ENCODE measurements around the gene CLUH.
"Not testable (repeated sequence)": the region's sequence is repeated elsewhere in the genome, so short reads cannot be mapped to it uniquely, and the experiment has no call there.

DNA sequence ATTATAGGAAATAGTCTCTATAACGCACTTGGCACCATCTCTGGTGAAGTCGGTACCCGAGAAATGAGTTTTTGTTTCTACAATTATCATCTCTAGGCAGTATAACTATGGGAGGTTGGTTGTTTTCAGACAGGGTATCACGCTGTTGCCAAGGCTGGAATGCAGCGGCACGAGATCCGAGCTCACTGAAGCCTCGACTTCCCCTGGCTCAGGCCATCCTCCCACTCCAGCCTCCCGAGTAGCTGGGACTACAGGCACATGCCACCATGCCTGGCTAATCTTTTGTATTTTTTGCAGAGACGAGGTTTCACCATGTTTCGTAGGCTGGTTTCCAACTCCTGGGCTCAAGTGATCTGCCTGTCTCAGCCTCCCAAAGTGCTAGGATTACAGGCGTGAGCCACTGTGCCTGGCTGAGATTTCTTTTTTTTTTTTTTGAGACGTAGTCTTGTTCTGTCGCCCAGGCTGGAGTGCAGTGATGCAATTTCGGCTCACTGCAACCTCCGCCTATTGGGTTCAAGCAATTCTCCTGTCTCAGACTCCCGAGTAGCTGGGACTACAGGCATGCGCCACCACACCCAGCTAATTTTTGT, 12.3 kb downstream of the CLUH start:
- TF ChIP-seq, protein P1, sequence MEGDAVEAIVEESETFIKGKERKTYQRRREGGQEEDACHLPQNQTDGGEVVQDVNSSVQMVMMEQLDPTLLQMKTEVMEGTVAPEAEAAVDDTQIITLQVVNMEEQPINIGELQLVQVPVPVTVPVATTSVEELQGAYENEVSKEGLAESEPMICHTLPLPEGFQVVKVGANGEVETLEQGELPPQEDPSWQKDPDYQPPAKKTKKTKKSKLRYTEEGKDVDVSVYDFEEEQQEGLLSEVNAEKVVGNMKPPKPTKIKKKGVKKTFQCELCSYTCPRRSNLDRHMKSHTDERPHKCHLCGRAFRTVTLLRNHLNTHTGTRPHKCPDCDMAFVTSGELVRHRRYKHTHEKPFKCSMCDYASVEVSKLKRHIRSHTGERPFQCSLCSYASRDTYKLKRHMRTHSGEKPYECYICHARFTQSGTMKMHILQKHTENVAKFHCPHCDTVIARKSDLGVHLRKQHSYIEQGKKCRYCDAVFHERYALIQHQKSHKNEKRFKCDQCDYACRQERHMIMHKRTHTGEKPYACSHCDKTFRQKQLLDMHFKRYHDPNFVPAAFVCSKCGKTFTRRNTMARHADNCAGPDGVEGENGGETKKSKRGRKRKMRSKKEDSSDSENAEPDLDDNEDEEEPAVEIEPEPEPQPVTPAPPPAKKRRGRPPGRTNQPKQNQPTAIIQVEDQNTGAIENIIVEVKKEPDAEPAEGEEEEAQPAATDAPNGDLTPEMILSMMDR (IDR thresholded peaks at IDR 0.05; ENCODE audit: low read depth, low read length) = not testable (repeated sequence)
- TF ChIP-seq POLR2A (IDR thresholded peaks at IDR 0.05; ENCODE audit: extremely low read depth, insufficient read length) = not testable (repeated sequence)
- TF ChIP-seq, protein P2, sequence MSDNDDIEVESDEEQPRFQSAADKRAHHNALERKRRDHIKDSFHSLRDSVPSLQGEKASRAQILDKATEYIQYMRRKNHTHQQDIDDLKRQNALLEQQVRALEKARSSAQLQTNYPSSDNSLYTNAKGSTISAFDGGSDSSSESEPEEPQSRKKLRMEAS (IDR thresholded peaks at IDR 0.05; ENCODE audit: low read depth, low read length) = not testable (repeated sequence)

All from NB4 (cell line).